GM19193 (cell line): Measurements from ENCODE around the gene MDH2.

Experiments
- POLR2A ChIP-seq: IDR thresholded peaks from 4 replicates; pipeline ENCODE4 v1.6.1; 2011; ENCODE audit not compliant: insufficient read depth, insufficient read length; ENCODE audit errors: extremely low read depth

The MDH2 gene

GRCh38 chr7:76064208-76064970 lies 16.5 kb downstream of the MDH2 start:
- no peak for TF ChIP-seq POLR2A

GRCh38 chr7:76065016-76065612 lies 17.2 kb downstream of the MDH2 start:
- TF ChIP-seq POLR2A, result no peak

GRCh38 chr7:76066716-76067503 lies 19.0 kb downstream of the MDH2 start:
- no peak for TF ChIP-seq POLR2A

- TF ChIP-seq POLR2A, result no peak
Observed at GRCh38 chr7:76069238-76069638, 21.3 kb downstream of the MDH2 start.

DNA sequence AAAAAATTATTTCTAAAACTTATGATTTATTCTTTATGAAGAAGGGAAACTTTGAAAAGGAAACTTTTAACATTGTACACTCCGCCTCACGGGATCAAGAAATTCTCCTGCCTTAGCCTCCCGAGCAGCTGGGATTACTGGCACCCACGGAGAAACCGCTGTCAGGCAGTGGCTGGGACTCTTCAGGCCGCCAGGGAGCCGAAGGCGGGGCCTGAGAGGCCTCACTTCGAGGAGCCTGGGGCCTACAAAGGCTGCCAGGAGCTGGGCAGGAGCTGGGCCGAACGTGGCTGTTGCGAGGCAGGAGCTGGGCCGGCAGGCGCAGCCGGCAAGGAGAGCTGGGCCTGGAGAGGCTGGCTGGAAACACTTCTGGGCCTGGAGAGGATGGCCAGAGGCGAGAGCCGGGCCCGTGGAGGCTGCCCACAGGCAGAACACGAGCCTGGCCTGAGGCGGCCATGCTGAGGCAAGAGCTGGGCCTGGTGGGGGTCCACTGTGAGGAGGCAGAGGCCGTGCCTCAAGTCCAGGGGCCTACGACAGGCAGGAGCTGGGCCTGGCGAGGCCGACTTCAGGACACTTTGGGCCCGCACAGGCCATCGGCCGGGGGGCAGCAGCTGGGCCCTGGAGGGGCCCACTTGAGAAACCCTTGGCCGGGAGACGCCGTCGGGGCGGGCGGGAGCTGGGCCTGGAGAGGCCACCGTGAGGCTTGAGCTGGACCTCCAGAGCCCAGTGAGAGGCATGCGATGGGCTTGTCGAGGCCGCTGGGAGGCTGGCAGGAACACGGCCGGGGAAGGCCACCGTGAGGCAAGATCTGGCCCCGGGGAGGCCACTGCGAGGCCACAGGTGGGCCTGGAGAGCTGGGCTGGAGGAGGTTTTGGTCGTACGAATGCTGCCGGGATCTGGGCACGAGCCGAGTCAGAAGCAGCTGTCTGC lies 23.7 kb downstream of the MDH2 start:
- no peak for TF ChIP-seq POLR2A

GRCh38 chr7:76072243-76073148 lies 24.6 kb downstream of the MDH2 start:
- TF ChIP-seq POLR2A, result no peak

DNA sequence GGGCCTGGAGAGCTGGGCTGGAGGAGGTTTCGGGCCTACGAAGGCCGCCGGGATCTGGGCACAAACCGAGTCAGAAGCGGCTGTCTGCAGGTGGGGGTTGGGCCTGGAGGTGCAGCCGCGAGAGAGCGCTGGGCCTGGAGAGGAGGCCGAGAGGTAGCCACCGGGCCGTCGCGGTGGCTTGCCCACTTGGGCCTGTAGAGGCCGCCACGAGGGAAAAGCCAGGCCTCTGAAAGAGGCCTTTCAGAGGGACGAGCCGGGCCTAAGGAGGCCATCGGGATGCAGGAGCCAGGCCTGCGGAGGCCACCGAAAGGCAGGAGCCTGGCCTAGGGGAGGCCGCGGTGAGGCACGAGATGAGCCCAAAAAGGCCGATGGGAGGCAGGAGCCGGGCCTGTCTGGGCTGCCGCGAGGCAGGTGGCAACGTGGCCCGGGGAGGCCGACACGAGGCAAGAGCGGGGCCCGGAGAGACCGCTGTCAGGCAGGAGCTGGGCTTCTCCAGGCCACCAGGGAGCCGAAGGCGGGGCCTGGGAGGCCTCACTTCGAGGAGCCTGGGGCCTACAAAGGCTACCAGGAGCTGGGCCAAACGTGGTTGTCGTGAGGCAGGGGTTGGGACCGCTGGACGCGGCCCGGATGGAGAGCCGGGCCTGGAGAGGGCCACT lies 25.6 kb downstream of the MDH2 start:
- TF ChIP-seq POLR2A, result no peak

DNA sequence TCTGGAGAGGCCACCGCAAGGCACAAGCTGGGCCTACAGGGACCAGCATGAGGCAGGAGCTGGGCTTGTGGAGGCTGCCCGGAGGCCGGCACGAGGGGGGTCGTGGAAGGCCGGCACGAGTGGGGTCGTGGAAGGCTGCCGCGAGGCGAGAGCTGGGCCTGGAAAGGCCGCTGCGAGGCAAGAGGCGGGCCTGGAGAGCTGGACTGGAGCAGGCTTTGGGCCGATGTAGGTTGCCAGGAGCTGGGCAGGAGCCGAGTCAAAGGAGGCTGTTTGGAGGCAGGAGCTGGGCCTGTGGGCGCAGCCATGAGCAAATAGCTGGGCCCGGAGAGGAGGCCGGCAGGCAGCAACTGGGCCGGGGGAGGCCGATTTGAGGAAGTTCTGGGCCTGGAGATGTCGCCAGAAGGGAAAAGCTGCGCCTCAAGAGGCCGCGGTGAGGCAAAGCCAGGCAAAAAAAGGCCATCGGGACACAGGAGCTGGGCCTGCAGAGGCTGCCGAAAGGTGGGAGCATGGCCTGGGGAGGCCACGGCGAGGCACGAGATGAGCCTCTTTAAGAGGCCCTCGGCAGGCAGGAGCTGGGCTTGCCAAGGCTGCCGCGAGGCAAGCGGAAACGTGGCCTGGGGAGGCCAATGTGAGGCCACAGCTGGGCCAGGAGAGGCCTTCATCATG lies 26.5 kb downstream of the MDH2 start:
- no peak for TF ChIP-seq POLR2A

DNA sequence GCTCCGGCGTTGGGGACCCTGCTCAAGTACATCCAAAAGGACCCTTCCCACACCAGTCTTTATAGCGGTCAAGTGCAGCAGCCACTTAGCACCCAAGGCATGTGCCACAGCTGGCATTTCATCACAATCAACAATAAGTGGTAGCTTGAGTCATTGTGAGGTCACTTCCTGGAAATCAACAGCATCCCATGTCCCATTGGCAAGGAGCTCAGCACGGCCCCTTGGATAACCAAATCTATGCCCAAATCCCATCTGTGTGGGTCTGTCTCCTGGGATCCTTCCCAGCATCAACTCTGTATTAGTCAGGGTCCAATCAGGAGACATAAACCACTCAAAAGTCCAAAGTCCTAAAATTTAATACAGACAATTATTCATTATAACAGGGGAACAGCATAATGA lies 27.1 kb downstream of the MDH2 start:
- no peak for TF ChIP-seq POLR2A

DNA sequence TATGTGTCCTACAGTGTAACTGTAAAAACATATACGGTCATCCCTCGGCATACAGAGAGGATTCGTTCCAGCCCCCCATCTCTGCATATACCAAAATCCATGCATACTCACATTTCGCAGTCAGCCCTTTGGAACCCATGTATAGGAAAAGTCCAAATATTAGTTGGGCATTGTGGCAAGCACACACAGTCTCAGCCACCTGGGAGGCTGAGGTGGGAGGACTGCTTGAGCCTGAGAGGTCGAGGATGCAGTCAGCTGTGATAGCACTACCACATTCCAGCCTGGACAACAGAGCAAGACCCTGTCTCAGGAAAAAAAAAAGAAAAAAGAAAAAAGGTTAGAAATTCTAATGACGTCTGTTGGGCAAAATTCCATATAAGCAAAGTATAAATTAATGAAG lies 29.1 kb downstream of the MDH2 start:
- TF ChIP-seq POLR2A, result no peak

- TF ChIP-seq POLR2A, result no peak
Observed at GRCh38 chr7:76077435-76077834, 29.5 kb downstream of the MDH2 start.

GRCh38 chr7:76080204-76080603 lies 32.3 kb downstream of the MDH2 start:
- TF ChIP-seq POLR2A, result no peak

DNA sequence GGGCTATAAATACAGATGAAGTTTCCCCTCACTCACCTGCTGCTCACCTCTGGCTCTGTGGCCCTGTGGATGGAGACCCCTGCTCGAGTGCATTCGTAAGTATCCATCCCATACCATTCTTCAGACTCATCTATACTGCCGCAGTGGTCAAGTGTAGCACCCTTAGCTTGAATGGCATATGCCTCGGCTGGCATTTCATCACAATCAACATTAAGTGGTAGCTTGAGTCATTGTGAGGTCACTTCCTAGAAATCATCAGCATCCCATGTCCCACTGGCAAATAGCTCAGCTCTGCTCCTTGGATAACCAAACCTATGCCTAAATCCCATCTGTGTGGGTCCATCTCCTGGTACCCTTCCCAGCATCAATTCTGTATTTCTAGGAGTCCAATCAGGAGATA lies 38.2 kb downstream of the MDH2 start:
- TF ChIP-seq POLR2A, result no peak
